Liver (tissue), 9 donors: ENCODE data around the gene LRRC40. TPM values are rescaled to one million over a fixed set of nuclear protein-coding genes. Genes with fewer than 3 reads are reported as not detected.

Source experiments
- DNase-seq: peaks from one replicate; pipeline ENCODE4 v3.0.0-alpha.2; 2017; ENCODE audit warnings: low spot score
- H3K27ac ChIP-seq, 2 donors: one replicate each; pipeline ENCODE4 v1.7.0; 2013; ENCODE audit warnings: inconsistent platforms in 2 of 2, low read length in 2 of 2, control low read depth in 1 of 2, low read depth in 1 of 2, mild to moderate bottlenecking in 1 of 2
- H3K27me3 ChIP-seq, 4 donors: one replicate each; pipeline versions ENCODE4 v1.6.1 to v1.7.0; 2013; ENCODE audit warnings: low read length in 3 of 4, inconsistent platforms in 1 of 4, mild to moderate bottlenecking in 1 of 4, moderate library complexity in 1 of 4; ENCODE audit not compliant: control insufficient read depth in 4 of 4, insufficient read depth in 4 of 4
- H3K36me3 ChIP-seq, 4 donors: one replicate each; pipeline versions ENCODE4 v1.6.1 to v1.7.0; 2013; ENCODE audit warnings: low read length in 3 of 4, mild to moderate bottlenecking in 3 of 4, low read depth in 1 of 4, moderate library complexity in 1 of 4; ENCODE audit not compliant: control insufficient read depth in 4 of 4, insufficient read depth in 3 of 4
- H3K4me1 ChIP-seq, 4 donors: one replicate each; pipeline versions ENCODE4 v1.6.1 to v1.7.0; 2013; ENCODE audit warnings: low read length in 3 of 4, mild to moderate bottlenecking in 3 of 4, moderate library complexity in 1 of 4; ENCODE audit not compliant: control insufficient read depth in 4 of 4, insufficient read depth in 4 of 4
- H3K4me3 ChIP-seq, 3 donors: one replicate each; pipeline versions ENCODE4 v1.6.1 to v1.7.0; 2013; ENCODE audit warnings: low read length in 3 of 3, control low read depth in 1 of 3, low read depth in 1 of 3, mild to moderate bottlenecking in 1 of 3
- H3K9ac ChIP-seq, 2 donors: one replicate each; pipeline ENCODE4 v1.7.0; 2013; ENCODE audit warnings: low read length in 2 of 2, mild to moderate bottlenecking in 2 of 2, moderate library complexity in 2 of 2, control low read depth in 1 of 2, low read depth in 1 of 2
- H3K9me3 ChIP-seq, 4 donors: one replicate each; pipeline versions ENCODE4 v1.6.1 to v1.7.0; 2013; ENCODE audit warnings: low read length in 3 of 4; ENCODE audit not compliant: control insufficient read depth in 4 of 4
- ATF3 ChIP-seq: IDR thresholded peaks from 2 replicates; pipeline ENCODE4 v1.6.1; 2016; ENCODE audit warnings: antibody characterized with exemption
- CTCF ChIP-seq: fragments of 150-350 bp; IDR thresholded peaks from 2 replicates; pipeline ENCODE4 v1.5.1; 2017; ENCODE audit warnings: improper control_type of control experiment, low read depth, low read length; ENCODE audit not compliant: missing input control
- EGR1 ChIP-seq, 2 donors: IDR thresholded peaks; 2 replicates each; pipeline ENCODE4 v1.6.1; 2016 to 2018; ENCODE audit warnings: antibody characterized with exemption in 2 of 2, low read depth in 2 of 2
- FOXA1 ChIP-seq: IDR thresholded peaks from 2 replicates; pipeline ENCODE4 v1.6.1; 2016; ENCODE audit warnings: antibody characterized with exemption
- FOXA2 ChIP-seq: IDR thresholded peaks from 2 replicates; pipeline ENCODE4 v1.6.1; 2016; ENCODE audit warnings: antibody characterized with exemption
- GABPA ChIP-seq, 2 donors: IDR thresholded peaks in 1 of 2; conservative IDR thresholded peaks in 1 of 2; 2 replicates each; pipeline ENCODE4 v1.6.1; 2016; ENCODE audit warnings: antibody characterized with exemption in 2 of 2, mild to moderate bottlenecking in 1 of 2, moderate library complexity in 1 of 2
- HNF4A ChIP-seq, 2 donors: conservative IDR thresholded peaks; 2 replicates each; pipeline ENCODE4 v1.6.1; 2016; ENCODE audit warnings: antibody characterized with exemption in 2 of 2, mild to moderate bottlenecking in 2 of 2
- HNF4G ChIP-seq: IDR thresholded peaks from 2 replicates; pipeline ENCODE4 v1.6.1; 2016; ENCODE audit warnings: antibody characterized with exemption
- JUND ChIP-seq, 2 donors: IDR thresholded peaks; 2 replicates each; pipeline ENCODE4 v1.6.1; 2016; ENCODE audit warnings: antibody characterized with exemption in 2 of 2
- NR2F2 ChIP-seq: IDR thresholded peaks from 2 replicates; pipeline ENCODE4 v1.6.1; 2016; ENCODE audit warnings: antibody characterized with exemption
- REST ChIP-seq: IDR thresholded peaks from 2 replicates; pipeline ENCODE4 v1.6.1; 2016; ENCODE audit warnings: antibody characterized with exemption, mild to moderate bottlenecking
- RXRA ChIP-seq, 2 donors: IDR thresholded peaks; 2 replicates each; pipeline ENCODE4 v1.6.1; 2017 to 2018; ENCODE audit warnings: antibody characterized with exemption in 2 of 2, mild to moderate bottlenecking in 1 of 2
- SP1 ChIP-seq: IDR thresholded peaks from 2 replicates; pipeline ENCODE4 v1.6.1; 2018; ENCODE audit warnings: antibody characterized with exemption, mild to moderate bottlenecking
- YY1 ChIP-seq: IDR thresholded peaks from 2 replicates; pipeline ENCODE4 v1.6.1; 2016; ENCODE audit warnings: antibody characterized with exemption, mild to moderate bottlenecking
- WGBS: extraction: QIAGEN DNeasy Blood & Tissue Kit; methylation state at CpG from one replicate; pipeline ENCODE4 v1.1.7; 2013; 5-methylcytosine and 5-hydroxymethylcytosine counted together
- polyA plus RNA-seq, 2 donors: library from polyadenylated mRNA; stranded (reverse) in 1 of 2; unstranded in 1 of 2; fragments of 200-250 nt in 1 of 2; fragments of >200 nt in 1 of 2; fragmentation: Nextera tagmentation in 1 of 2; extraction: Ambion mirVana in 1 of 2; gene quantifications; one replicate each; pipeline versions ENCODE4 v1.2.1 to v1.2.3, GENCODE V29; 2013 to 2015
- total RNA-seq, 2 donors: library from RNA; depleted of rRNA; stranded (reverse); fragments of >200 nt; gene quantifications; one replicate each; pipeline ENCODE4 v1.2.3, GENCODE V29; 2014
- TF ChIP-seq, protein P1 (sequence below): IDR thresholded peaks from 2 replicates; pipeline ENCODE4 v1.6.1; 2016; ENCODE audit warnings: antibody characterized with exemption
- TF ChIP-seq, protein P2 (sequence below): IDR thresholded peaks from 2 replicates; pipeline ENCODE4 v1.6.1; 2016; ENCODE audit warnings: antibody characterized with exemption
- donor health status: healthy.
- donor health status: healthy.
- donor health status: healthy.
- donor health status: healthy.
- donor health status: healthy.

Gene LRRC40
- total and polyA plus RNA-seq, 4 donors = 6.6 to 15.8 (median 10.6) TPM

DNA sequence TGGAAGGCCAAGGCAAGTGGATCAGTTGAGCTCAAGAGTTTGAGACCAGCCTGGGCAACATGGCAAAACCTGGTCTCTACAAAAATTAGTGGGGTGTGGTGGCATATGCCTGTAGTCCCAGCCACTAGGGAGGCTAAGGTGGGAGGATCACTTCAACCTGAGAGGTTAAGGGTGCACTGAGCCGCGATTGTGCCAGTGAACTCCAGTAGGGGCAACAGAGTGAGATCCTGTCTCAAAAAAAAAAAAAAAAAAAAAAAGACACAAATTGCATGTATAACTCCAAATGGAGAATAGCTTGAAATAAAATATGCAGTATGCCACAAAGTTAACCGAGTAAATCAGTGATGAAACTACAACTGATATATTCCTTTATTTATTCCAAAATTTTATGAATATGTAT lies 51.6 kb downstream of the LRRC40 start:
- no peaks in the 10 kb centered on the region for H3K4me1 ChIP-seq
- no peaks in the 10 kb centered on the region for H3K9me3 ChIP-seq
- no peak overlapping the region for H3K9ac ChIP-seq
- no peaks in the 10 kb centered on the region for H3K27me3 ChIP-seq
- peaks cover 1 to 20% (median 5%) of the 10 kb centered on the region in 4 donors for H3K36me3 ChIP-seq
- 98% methylated on average over 3 of the region's 3 CpGs for WGBS
- TF ChIP-seq YY1 (no peak), RXRA (IDR thresholded peaks at IDR 0.05) (no peak), GABPA (IDR thresholded peaks at IDR 0.05 in 1 of 2, conservative IDR thresholded peaks at IDR 0.05 in 1 of 2) (no peak), JUND (IDR thresholded peaks at IDR 0.05) (no peak), CTCF (no peak), ATF3 (no peak), EGR1 (IDR thresholded peaks at IDR 0.05; ENCODE audit: low read depth in 2 of 2) (no peak)
- no peak overlapping the region for H3K27ac ChIP-seq
- DNase-seq = no peak
- H3K4me3 ChIP-seq = no peak overlapping the region

DNA sequence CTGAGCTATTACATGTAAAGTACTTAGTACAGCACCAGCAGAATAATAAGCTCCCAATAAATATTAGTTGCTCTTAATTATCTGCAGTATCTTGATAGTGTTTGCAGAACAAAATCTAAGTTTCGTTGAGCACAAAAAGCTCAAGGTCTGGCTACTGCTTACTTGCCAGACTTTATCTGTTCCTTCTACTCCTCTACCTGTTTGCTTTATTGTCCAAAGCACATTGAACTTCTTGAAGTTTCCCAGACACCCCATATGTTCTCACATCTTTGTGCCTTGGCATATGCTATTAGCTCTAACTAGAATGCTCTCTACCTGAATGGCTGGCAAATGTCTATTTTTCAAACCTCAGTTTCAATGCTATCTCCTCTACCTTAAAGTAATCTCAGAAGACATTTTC lies 54.9 kb downstream of the LRRC40 start:
- no peak for TF ChIP-seq JUND (IDR thresholded peaks at IDR 0.05)
- TF ChIP-seq FOXA1 = no peak
- TF ChIP-seq, protein P1, sequence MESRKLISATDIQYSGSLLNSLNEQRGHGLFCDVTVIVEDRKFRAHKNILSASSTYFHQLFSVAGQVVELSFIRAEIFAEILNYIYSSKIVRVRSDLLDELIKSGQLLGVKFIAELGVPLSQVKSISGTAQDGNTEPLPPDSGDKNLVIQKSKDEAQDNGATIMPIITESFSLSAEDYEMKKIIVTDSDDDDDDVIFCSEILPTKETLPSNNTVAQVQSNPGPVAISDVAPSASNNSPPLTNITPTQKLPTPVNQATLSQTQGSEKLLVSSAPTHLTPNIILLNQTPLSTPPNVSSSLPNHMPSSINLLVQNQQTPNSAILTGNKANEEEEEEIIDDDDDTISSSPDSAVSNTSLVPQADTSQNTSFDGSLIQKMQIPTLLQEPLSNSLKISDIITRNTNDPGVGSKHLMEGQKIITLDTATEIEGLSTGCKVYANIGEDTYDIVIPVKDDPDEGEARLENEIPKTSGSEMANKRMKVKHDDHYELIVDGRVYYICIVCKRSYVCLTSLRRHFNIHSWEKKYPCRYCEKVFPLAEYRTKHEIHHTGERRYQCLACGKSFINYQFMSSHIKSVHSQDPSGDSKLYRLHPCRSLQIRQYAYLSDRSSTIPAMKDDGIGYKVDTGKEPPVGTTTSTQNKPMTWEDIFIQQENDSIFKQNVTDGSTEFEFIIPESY = no peak
- TF ChIP-seq REST = no peak
- no peak for TF ChIP-seq CTCF
- no peak for TF ChIP-seq HNF4G
- TF ChIP-seq FOXA2 = no peak
- no peak for TF ChIP-seq NR2F2
- TF ChIP-seq SP1 = no peak
- TF ChIP-seq, protein P2, sequence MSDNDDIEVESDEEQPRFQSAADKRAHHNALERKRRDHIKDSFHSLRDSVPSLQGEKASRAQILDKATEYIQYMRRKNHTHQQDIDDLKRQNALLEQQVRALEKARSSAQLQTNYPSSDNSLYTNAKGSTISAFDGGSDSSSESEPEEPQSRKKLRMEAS = no peak
- TF ChIP-seq GABPA (IDR thresholded peaks at IDR 0.05 in 1 of 2, conservative IDR thresholded peaks at IDR 0.05 in 1 of 2) = no peak
- no peak for TF ChIP-seq HNF4A (conservative IDR thresholded peaks at IDR 0.05)
- no peak for TF ChIP-seq RXRA (IDR thresholded peaks at IDR 0.05)
- no peak for TF ChIP-seq YY1
- no peak for TF ChIP-seq ATF3
- Histone ChIP-seq H3K27me3 (no peaks in the 10 kb centered on the region), H3K27ac (no peak overlapping the region), H3K4me1 (no peaks in the 10 kb centered on the region), H3K36me3 (peaks cover 1 to 31% (median 10%) of the 10 kb centered on the region in 4 donors), H3K4me3 (no peak overlapping the region), H3K9ac (no peak overlapping the region), H3K9me3 (no peaks in the 10 kb centered on the region)
- DNase-seq = no peak
- 97% methylated on average over 1 of the region's 1 CpG for WGBS
